Measurements from ENCODE around the gene ARFRP1. TPM values are rescaled to one million over a fixed set of nuclear protein-coding genes. Genes with fewer than 3 reads are reported as not detected.
A peak's percentile ranks its signal among the peaks of the same experiment; 100 is the strongest.

The ARFRP1 gene
- total and polyA plus RNA-seq, 2 of the 13 experiments (the other 11 are each of a cell fraction or from before 2014, with no cell fraction given): 32.0 to 51.1 TPM

DNA sequence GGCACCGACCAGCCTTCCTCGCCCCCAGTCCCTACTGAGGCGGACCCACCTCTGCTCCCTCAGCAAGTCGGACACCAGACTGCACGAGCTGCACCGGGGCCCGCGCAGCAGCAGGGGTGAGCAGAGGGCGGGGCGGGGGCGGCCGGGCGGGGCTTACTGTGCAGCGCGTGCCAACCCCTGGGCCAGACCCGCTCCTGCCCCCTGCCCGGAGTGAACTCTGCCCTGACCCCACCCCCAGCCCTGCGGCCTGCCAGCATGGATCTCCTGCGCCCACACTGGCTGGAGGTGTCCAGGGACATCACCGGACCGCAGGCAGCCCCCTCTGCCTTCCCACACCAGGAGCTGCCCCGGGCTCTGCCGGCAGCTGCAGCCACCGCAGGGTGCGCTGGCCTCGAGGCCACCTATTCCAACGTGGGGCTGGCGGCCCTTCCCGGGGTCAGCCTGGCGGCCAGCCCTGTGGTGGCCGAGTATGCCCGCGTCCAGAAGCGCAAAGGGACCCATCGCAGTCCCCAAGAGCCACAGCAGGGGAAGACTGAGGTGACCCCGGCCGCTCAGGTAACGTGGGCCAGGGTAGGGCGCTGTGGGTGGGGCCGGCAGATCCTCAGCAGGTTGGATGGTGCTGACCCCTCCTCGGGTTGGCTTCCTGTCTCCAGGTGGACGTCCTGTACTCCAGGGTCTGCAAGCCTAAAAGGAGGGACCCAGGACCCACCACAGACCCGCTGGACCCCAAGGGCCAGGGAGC lies 30.3 kb upstream of the ARFRP1 start (continued):
- TF ChIP-seq JARID2 (CRISPR knock-in tag; IDR thresholded peaks at IDR 0.05; ENCODE audit: insufficient replicate concordance) (peak; percentile 75), SUZ12 (IDR thresholded peaks at IDR 0.05; ENCODE audit: low read depth, low read length) (no peak), CHCHD3 (CRISPR knock-in tag; IDR thresholded peaks at IDR 0.05) (peak; percentile 66; the same call in 1 of the 2 replicates), POGZ (CRISPR knock-in tag; IDR thresholded peaks at IDR 0.05) (peak; percentile 22; the same call in 1 of the 2 replicates), CBX1 (IDR thresholded peaks at IDR 0.05; ENCODE audit: low read depth) (peak; percentile 97), ZNF674 (CRISPR knock-in tag; IDR thresholded peaks at IDR 0.05; ENCODE audit: low read depth) (peak; percentile 99), CEBPB (IDR thresholded peaks at IDR 0.05; ENCODE audit: borderline replicate concordance, low read depth, low read length) (no peak), ZNF777 (CRISPR knock-in tag; IDR thresholded peaks at IDR 0.05) (peak; percentile 54; the same call in 1 of the 2 replicates), MTA1 (CRISPR knock-in tag; IDR thresholded peaks at IDR 0.05; ENCODE audit: borderline replicate concordance) (peak; percentile 38; the same call in 1 of the 2 replicates), ZNF749 (CRISPR knock-in tag; IDR thresholded peaks at IDR 0.05; ENCODE audit: borderline replicate concordance) (peak; percentile 90; the same call in 1 of the 2 replicates), HMG20A (CRISPR knock-in tag; IDR thresholded peaks at IDR 0.05; ENCODE audit: borderline replicate concordance) (no peak; the same call in 1 of the 2 replicates), REXO4 (CRISPR knock-in tag; IDR thresholded peaks at IDR 0.05; ENCODE audit: borderline replicate concordance) (no peak; the same call in 1 of the 2 replicates)
- TF ChIP-seq, protein P1, sequence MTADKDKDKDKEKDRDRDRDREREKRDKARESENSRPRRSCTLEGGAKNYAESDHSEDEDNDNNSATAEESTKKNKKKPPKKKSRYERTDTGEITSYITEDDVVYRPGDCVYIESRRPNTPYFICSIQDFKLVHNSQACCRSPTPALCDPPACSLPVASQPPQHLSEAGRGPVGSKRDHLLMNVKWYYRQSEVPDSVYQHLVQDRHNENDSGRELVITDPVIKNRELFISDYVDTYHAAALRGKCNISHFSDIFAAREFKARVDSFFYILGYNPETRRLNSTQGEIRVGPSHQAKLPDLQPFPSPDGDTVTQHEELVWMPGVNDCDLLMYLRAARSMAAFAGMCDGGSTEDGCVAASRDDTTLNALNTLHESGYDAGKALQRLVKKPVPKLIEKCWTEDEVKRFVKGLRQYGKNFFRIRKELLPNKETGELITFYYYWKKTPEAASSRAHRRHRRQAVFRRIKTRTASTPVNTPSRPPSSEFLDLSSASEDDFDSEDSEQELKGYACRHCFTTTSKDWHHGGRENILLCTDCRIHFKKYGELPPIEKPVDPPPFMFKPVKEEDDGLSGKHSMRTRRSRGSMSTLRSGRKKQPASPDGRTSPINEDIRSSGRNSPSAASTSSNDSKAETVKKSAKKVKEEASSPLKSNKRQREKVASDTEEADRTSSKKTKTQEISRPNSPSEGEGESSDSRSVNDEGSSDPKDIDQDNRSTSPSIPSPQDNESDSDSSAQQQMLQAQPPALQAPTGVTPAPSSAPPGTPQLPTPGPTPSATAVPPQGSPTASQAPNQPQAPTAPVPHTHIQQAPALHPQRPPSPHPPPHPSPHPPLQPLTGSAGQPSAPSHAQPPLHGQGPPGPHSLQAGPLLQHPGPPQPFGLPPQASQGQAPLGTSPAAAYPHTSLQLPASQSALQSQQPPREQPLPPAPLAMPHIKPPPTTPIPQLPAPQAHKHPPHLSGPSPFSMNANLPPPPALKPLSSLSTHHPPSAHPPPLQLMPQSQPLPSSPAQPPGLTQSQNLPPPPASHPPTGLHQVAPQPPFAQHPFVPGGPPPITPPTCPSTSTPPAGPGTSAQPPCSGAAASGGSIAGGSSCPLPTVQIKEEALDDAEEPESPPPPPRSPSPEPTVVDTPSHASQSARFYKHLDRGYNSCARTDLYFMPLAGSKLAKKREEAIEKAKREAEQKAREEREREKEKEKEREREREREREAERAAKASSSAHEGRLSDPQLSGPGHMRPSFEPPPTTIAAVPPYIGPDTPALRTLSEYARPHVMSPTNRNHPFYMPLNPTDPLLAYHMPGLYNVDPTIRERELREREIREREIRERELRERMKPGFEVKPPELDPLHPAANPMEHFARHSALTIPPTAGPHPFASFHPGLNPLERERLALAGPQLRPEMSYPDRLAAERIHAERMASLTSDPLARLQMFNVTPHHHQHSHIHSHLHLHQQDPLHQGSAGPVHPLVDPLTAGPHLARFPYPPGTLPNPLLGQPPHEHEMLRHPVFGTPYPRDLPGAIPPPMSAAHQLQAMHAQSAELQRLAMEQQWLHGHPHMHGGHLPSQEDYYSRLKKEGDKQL (CRISPR knock-in tag; IDR thresholded peaks at IDR 0.05; ENCODE audit: low read depth): peak; percentile 41; the same call in 1 of the 2 replicates
- TF ChIP-seq, protein P2, sequence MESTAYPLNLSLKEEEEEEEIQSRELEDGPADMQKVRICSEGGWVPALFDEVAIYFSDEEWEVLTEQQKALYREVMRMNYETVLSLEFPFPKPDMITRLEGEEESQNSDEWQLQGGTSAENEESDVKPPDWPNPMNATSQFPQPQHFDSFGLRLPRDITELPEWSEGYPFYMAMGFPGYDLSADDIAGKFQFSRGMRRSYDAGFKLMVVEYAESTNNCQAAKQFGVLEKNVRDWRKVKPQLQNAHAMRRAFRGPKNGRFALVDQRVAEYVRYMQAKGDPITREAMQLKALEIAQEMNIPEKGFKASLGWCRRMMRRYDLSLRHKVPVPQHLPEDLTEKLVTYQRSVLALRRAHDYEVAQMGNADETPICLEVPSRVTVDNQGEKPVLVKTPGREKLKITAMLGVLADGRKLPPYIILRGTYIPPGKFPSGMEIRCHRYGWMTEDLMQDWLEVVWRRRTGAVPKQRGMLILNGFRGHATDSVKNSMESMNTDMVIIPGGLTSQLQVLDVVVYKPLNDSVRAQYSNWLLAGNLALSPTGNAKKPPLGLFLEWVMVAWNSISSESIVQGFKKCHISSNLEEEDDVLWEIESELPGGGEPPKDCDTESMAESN (CRISPR knock-in tag; conservative IDR thresholded peaks at IDR 0.05): peak; percentile 97
- TF ChIP-seq, protein P3, sequence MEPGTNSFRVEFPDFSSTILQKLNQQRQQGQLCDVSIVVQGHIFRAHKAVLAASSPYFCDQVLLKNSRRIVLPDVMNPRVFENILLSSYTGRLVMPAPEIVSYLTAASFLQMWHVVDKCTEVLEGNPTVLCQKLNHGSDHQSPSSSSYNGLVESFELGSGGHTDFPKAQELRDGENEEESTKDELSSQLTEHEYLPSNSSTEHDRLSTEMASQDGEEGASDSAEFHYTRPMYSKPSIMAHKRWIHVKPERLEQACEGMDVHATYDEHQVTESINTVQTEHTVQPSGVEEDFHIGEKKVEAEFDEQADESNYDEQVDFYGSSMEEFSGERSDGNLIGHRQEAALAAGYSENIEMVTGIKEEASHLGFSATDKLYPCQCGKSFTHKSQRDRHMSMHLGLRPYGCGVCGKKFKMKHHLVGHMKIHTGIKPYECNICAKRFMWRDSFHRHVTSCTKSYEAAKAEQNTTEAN (CRISPR knock-in tag; conservative IDR thresholded peaks at IDR 0.05): no peak; the same call in 1 of the 2 replicates
- TF ChIP-seq, protein P4, sequence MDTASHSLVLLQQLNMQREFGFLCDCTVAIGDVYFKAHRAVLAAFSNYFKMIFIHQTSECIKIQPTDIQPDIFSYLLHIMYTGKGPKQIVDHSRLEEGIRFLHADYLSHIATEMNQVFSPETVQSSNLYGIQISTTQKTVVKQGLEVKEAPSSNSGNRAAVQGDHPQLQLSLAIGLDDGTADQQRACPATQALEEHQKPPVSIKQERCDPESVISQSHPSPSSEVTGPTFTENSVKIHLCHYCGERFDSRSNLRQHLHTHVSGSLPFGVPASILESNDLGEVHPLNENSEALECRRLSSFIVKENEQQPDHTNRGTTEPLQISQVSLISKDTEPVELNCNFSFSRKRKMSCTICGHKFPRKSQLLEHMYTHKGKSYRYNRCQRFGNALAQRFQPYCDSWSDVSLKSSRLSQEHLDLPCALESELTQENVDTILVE (CRISPR knock-in tag; IDR thresholded peaks at IDR 0.05): no peak; the same call in 1 of the 2 replicates
- TF ChIP-seq, protein P5, sequence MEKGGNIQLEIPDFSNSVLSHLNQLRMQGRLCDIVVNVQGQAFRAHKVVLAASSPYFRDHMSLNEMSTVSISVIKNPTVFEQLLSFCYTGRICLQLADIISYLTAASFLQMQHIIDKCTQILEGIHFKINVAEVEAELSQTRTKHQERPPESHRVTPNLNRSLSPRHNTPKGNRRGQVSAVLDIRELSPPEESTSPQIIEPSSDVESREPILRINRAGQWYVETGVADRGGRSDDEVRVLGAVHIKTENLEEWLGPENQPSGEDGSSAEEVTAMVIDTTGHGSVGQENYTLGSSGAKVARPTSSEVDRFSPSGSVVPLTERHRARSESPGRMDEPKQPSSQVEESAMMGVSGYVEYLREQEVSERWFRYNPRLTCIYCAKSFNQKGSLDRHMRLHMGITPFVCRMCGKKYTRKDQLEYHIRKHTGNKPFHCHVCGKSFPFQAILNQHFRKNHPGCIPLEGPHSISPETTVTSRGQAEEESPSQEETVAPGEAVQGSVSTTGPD (CRISPR knock-in tag; IDR thresholded peaks at IDR 0.05): peak; percentile 38; the same call in 1 of the 2 replicates
